22Rv1 (cell line): ENCODE data around the gene PLB1.

Experiments used
- H3K27ac ChIP-seq: fragments of 450-650 bp; 2 replicates; pipeline ENCODE4 v1.5.1; 2017
- ZFX ChIP-seq: fragments of 450-650 bp; IDR thresholded peaks from 2 replicates; pipeline ENCODE4 v1.6.1; 2017; ENCODE audit warnings: antibody characterized with exemption, borderline replicate concordance
- TF ChIP-seq, protein P1 (sequence below): fragments of 450-650 bp; IDR thresholded peaks from 2 replicates; pipeline ENCODE4 v1.5.1; 2017; ENCODE audit warnings: mild to moderate bottlenecking

Gene PLB1

DNA sequence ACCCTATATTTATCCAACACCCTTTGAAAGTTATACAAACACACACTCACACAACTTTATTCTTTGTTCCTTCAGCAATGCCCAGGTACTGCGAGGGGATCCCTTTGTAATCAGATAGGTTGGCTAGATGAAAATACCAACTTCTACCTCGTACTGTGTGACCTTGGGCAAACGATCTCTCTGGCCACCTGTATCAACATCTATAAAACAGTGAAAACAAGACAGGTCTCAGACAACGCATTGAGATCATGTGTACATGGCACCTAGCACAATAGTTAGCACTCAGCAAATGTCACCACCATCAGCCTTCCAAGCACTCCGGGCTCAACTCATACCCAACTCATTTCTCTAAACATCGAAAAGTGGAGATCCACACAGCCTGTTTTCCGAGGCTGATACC lies 137.3 kb downstream of the PLB1 start:
- TF ChIP-seq ZFX, result no peak
- H3K27ac ChIP-seq, result no peak overlapping the region

DNA sequence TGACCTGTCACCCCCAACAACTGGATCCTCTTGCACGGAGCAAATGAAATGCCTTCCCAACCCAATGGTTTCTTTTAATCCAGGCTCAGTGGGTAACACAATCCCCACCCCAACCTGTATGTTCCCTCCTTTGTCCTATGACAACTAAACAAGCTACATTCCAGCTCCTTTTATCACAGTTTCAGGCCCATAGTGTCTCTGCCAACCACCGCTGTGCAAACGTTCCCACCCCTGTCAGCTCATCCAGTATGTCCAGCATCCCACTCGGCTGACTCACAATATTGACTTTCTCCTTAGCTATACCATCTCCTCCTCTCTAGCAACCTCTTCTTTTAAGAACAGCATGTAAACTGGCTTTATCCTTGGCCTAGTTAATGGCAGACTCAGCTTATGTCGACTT lies 137.9 kb downstream of the PLB1 start:
- TF ChIP-seq, protein P1, sequence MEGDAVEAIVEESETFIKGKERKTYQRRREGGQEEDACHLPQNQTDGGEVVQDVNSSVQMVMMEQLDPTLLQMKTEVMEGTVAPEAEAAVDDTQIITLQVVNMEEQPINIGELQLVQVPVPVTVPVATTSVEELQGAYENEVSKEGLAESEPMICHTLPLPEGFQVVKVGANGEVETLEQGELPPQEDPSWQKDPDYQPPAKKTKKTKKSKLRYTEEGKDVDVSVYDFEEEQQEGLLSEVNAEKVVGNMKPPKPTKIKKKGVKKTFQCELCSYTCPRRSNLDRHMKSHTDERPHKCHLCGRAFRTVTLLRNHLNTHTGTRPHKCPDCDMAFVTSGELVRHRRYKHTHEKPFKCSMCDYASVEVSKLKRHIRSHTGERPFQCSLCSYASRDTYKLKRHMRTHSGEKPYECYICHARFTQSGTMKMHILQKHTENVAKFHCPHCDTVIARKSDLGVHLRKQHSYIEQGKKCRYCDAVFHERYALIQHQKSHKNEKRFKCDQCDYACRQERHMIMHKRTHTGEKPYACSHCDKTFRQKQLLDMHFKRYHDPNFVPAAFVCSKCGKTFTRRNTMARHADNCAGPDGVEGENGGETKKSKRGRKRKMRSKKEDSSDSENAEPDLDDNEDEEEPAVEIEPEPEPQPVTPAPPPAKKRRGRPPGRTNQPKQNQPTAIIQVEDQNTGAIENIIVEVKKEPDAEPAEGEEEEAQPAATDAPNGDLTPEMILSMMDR, result no peak
- no peak for TF ChIP-seq ZFX
- no peak overlapping the region for H3K27ac ChIP-seq

DNA sequence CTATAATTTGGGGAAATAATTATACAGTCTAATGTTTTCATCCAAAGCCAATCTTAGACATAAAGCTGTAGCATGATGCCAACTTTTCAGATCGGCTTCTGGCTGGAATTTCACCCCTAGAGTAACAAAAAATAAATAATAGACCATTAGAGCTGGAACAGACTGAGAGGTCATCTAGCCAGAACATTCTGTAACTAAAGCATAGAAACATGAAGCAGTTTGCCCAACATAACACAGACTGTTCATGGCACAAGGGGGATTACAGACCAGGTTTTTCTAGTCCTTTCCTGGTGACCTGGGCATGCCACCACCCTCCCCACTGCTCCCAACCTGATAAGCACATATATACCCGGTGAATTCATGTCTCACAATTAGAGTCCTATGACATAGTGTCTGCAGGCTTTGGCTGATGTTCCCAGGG lies 139.3 kb downstream of the PLB1 start:
- no peak overlapping the region for H3K27ac ChIP-seq
- TF ChIP-seq ZFX, result no peak
- TF ChIP-seq, protein P1, result no peak

DNA sequence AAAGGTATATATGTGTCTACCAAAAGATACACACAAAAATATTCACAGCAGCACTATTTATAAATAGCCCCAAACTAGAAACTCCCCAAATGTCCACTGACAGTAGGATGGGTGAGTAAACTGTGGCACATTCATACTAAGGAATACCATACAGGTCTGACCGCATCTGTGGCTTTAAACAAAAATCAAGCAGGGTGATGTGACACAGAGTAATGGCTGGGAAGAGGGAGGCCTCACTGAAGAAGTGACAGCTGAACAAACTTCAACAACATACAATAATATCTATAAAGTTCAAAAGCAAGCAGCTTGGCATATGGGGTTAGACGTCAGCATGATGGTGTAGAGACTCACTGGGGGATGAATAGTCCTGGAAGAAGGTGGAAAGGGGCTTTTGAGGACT lies 140.6 kb downstream of the PLB1 start:
- TF ChIP-seq ZFX, result no peak
- TF ChIP-seq, protein P1, result no peak
- no peak overlapping the region for H3K27ac ChIP-seq

DNA sequence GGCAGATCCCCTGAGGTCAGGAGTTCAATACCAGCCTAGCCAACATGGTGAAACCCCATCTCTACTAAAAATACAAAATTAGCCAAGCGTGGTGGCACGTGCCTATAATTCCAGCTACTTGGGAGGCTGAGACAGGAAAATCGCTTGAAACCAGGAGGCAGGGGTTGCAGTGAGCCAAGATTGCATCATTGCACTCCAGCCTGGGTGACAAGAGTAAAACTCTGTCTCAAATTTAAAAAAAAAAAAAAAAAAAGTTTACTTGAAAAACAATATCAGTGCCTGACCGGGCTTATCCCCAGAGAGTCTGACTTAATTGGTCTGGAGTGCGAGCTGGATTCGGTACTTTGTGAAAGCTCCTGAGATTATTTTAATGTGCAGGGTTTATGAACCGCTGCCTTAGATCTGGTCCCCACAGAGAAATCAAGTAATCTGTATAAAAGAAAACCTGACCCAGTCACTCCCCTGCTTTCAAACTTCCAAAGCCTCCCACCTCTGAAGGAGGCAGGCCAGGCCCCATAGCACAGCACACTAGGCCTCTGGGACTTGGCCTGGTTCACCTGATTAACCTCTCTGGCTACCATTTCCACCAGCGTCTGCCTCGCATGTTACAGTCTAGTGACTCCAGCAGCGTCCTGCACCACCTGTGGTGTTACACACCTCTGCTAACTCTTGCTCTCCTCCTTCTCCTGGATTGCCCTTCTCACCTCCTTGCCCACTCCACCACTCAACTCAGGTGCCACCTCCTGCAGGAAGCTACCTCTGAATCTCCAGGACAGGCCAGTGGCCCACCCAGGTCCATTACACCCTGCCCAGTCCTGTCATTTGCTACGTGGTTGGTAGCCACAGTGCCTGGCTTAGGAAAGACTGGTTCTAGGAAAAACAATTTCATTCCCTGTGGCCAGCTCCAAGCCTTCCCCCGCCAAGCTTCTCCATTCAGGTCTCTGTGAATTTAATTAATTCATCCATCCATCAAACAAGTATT lies 141.5 kb downstream of the PLB1 start:
- no peak for TF ChIP-seq ZFX
- no peak overlapping the region for H3K27ac ChIP-seq

DNA sequence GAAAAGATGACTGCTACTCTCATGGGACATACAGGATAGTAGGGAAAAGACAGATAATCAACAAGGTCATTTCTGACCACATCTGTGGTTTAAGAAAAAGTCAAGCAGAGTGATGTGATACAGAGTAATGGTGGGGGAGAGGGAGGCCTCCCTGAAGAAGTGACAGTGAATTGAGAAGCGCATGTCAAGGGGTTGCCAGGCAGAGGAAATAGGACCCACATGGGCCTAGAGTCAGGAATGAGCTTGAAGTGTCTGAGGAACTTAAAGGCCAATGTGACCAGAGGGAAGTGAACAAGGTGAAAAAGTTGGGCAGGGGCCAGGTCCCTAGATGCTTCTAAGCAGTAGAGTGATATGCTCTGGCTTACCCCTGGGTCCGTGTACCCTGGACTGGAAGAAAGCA lies 142.2 kb downstream of the PLB1 start:
- TF ChIP-seq, protein P1, result no peak
- no peak for TF ChIP-seq ZFX
- H3K27ac ChIP-seq, result no peak overlapping the region

DNA sequence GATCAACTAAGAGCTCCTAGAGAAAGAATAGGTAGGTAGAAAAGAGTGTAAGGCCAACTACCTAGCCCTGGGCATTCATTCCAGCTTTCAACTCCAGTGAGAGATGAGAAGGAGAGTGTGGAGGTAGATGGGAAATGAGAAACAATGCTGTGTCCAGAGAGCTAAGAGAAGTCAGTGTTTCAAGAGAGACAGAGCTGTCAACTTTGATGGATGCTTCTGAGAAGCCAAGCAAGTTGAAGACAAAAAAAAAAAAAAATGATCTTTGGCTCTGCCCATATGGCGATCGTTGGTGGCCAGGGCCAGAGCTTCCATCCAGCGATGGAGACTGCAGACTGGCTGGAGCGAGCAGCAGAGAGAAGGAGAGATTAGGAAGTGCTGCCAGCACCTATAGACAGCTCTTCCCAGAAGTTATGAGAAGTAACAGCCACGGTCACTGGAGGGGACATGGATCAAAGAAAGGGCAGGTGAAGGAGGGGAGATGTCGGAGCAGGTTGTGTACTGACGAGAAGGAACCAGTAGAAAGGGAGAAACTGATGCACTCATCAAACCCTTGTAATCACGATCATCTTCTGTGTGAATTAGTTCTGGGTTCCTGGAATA lies 143.3 kb downstream of the PLB1 start:
- no peak overlapping the region for H3K27ac ChIP-seq
- TF ChIP-seq, protein P1, result no peak
- TF ChIP-seq ZFX, result no peak

DNA sequence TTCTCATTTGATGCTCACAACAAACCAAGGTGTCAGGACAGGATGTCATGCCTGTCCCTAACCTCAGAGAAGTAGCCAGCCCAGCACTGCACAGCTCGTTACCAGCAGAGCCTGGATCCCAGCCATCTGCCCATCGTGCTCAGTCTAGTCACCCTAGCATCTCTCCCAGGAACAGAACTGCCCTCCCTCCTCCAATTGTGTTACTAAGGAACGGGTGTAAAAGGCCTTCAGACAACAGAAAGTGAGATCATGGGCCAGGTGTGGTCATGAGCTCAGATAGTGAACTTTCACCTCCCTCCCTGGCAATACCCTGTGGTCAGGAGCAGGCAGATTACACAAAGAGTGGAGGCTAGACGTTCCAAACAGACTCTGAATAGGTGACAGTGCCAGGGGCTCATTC lies 144.0 kb downstream of the PLB1 start:
- H3K27ac ChIP-seq, result no peak overlapping the region
- no peak for TF ChIP-seq ZFX
- TF ChIP-seq, protein P1, result no peak
